HG02763 (cell line): Measurements from ENCODE around the gene FIS1.

Experiments used
- ATAC-seq: cut with Tn5 transposase; IDR thresholded peaks from one replicate; pipeline ENCODE4 v1.9.1; 2021; ENCODE audit warnings: mild to moderate bottlenecking, moderate library complexity; ENCODE audit not compliant: unreplicated experiment

FIS1 gene

DNA sequence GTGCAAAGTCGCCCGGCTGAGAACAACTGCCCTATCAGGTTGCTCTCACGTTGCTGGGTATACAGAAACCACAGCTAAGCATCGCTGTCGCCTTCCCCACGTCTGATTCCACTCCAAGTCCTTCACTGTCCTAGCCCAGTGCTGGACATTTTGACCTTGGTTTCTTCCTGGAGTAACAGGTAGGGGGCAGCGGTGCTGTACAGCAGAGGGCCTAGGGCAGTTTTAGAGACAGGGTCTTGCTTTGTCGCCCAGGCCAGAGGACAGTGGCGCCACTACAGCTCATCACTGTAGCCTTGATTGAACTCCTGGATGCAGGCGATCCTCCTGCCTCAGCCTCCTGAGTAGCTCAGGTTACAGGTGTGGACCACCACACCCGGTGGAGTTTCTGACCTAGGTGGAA lies 9.8 kb downstream of the FIS1 start:
- ATAC-seq, result no peak

DNA sequence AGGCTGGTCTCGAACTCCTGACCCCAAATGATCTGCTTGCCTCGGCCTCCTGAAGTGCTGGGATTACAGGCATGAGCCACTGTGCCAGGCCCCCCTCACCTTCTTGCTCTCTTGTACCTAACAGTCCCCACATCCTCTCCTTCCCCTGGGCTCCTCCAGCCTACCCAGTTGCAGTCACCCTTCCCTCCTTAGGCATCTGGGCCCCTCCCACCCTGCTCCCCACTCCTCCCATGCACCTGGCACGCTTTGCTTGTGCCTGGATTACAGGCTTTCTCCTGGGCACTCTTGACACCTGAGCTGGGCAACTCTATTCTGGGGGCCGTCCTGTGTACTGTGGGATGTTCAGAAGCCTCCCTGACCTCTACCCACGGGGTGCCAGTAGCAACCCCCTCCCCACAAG lies 10.2 kb downstream of the FIS1 start:
- no peak for ATAC-seq

DNA sequence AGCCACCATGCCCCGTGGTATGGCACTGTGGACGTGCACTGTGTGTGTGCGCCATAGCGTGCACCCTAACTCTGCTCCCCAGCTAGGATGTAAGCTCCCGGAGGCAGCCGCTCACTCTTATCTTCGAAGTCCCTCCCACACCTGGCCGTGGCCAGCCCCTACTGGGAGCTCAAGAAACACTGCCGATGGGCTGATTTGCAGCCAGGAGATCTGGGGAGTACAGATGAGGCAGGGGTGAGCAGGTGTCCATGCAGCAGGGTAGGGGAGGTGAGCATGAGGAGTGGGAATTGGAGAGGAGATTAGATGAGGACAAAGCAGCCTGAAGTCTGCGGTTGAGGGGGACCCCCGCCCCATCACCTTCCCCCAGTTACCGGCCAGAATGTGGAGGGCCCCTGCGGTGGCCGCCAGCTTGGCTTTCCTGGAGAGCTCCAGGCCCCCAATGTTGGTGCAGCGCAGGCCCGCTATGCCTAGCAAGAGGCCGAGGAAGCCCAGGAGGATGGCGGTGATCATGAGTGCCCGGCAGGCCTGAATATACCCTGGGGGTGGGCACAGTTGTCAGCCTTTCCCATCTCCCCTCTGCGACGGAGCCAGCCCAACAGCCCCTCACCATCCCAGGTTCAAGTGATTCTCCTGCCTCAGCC lies 10.9 kb downstream of the FIS1 start:
- ATAC-seq, result no peak

DNA sequence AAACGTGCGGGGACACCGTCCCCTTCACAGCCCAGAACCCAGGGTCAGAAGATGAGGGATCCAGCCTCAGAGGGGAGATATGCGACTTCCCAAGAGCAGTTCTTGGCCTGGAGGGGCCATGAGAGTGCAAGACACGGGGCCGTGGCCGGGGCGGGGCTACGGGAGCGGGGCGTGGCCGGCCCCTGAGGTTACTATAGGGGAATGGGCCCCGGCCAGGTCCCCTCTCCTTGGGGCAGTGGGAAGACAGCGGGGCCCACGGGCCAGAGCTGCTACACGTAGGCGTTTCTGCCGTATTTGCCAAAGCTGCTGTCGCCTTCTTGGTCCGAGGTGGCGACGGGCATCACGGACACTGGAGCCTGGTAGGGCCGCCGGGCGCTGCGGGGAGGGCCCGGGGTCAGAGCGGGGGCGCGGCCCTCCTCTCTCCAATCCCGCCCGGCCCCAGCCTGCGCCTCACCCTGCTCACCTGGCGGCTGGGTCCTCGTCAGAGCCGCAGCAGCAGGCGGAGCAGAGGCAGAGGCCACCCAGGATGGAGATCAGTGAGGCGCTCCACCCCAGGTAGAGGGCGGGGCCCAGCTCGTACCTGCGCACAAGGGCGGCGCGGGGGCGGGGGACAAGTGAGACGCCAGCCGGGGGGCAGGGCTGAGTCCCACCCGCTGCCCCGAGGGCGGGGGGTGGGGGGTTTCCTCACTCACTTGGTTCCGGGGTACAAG lies 12.6 kb downstream of the FIS1 start:
- no peak for ATAC-seq

DNA sequence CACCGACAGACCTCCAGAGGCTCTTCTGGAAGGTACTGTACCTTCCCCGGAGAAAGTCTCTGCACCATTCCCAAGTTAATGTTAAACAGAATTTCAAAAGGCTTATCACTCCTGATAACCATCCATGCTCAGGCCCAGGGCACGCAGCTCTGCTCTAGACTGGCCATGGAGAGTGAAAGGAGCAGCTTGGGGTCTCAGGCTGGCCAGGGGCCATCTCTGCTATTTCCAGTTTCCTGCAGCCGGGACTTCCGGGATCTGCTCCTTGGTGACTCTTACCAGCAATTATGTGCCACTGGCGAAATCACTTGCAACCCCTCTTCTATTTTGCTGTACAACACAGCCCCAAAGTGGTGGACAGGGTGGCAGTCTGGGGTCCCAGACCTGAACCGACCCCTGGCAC lies 13.2 kb downstream of the FIS1 start:
- no peak for ATAC-seq

DNA sequence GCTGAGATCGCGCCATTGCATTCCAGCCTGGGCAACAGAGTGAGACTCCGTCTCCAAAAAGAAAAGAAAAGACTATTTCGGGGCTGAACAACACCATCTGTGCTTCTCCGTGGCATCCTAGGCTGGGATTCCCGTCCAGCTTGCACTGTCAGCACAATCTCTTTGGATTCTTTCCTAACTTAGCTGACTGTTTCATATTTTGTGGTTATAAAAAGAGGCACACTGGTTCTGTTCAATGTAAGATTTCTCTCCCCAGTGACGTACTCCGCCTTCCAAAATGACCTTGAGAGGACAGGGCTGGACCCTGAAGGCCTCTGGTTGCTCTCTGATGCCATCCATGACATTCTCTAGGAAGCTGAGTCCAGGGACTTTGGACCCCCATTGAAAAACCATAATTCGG lies 18.2 kb downstream of the FIS1 start:
- ATAC-seq, result no peak

DNA sequence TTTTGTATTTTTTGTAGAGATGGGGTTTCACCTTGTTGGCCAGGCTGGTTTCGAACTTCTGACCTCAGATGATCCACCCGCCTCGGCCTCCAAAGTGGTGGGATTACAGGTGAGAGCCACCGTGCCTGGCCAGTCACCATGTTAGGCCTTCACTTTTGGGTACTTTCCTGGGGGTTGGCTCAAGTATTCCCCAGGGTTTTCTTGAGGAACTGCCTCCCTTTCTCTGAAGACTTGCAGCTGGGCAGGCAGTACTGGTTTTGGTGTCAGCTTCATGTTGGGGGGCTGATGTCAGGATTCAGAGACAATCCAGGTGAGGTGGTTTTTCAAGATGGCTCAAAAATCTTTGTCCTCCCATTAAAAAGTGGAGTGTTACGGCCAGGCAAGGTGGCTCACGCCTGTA lies 19.2 kb downstream of the FIS1 start:
- no peak for ATAC-seq

DNA sequence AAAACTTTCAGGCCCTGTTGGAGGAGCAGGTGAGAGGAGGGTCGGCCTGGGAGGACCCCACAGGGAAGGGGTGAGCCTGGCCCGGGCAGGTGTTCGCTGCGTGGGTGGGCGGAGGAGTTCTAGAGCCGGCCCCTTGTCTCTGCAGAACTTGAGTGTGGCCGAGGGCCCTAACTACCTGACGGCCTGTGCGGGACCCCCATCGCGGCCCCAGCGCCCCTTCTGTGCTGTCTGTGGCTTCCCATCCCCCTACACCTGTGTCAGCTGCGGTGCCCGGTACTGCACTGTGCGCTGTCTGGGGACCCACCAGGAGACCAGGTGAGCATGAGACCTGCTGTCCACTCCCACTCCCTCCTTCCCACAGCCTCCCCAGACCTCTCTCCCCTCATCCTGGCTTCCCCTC lies 21.4 kb downstream of the FIS1 start:
- ATAC-seq, result no peak

DNA sequence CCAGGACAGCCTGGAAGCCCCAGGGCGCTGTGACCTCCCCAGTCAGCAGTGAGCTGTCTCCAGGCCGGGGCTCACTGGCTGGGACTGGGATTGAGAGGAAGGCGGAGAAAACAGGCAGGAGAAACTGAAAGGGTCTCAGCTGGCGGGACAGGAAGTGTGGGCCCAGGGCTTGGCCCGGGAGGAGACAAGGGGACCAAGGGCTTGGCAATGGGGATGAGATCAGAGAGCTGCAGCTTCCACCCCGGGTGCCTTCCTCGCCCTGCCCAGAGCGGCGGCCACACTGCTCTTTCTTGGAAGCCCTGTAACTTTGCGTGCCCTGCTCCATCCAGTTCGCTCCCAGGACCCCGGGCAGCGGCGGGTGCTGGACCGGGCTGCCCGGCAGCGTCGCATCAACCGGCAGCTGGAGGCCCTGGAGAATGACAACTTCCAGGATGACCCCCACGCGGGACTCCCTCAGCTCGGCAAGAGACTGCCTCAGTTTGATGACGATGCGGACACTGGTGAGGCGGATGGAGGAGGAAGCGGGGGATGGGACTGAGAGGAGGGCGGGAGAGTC lies 22.5 kb downstream of the FIS1 start:
- no peak for ATAC-seq

DNA sequence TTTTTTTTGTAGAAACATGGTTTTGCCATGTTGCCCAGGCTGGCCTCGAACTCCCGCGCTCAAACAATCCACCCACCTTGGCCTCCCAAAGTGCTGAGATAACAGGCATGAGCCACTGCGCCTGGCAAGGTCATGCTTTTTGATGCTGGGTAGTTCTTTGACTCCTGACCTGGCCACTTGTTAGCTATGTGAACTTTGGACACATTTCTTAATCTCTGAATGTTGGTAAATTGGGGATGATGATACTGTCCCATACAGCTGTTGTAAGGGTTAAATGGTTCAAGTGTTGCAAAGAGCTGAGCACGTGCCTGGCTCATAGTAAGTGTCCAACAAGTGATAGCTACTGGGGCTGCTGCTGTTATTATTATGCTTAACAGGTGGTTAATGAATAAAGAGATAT lies 24.6 kb downstream of the FIS1 start:
- ATAC-seq, result no peak

DNA sequence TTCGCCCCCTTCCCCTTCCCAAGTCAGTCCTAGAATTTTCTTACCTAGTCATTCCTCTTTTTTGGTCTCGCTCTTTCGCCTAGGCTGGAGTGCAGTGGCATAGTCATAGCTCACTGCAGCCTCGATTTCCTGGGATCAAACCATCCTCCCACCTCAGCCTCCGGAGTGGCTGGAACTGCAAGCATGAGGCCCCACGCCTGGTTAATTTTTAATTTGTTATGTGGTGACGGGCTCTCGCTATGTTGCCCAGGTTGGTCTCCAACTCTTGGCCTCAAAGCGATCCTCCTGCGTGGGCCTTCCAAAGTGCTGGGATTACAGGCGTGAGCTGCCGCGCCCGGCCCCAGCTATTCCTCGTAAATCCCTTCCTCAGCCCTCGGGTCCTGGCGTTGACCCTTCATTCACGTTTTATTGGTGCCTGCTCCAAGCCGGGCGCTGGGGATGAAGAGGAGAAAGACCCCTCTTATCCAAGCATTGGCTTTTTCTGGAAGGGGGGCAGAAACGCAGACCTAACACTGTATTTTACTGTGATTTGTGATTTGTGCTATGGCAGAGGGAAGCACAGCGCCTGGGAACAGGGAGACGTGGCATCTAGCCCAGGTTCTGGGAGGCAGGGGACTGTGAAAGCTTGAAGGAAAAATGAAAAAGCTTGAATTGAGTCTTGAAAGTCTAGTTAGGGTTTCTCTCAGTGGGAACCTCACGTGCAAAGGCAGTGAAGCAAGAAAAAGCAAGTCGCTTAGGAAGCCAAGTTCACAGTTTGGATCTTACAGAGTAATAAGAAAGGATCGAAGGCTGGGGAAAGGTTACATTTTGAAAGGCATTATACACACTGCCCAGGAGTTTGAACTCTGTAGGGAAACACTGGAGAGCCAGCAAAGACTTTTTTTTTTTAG lies 26.4 kb downstream of the FIS1 start:
- ATAC-seq, result no peak

DNA sequence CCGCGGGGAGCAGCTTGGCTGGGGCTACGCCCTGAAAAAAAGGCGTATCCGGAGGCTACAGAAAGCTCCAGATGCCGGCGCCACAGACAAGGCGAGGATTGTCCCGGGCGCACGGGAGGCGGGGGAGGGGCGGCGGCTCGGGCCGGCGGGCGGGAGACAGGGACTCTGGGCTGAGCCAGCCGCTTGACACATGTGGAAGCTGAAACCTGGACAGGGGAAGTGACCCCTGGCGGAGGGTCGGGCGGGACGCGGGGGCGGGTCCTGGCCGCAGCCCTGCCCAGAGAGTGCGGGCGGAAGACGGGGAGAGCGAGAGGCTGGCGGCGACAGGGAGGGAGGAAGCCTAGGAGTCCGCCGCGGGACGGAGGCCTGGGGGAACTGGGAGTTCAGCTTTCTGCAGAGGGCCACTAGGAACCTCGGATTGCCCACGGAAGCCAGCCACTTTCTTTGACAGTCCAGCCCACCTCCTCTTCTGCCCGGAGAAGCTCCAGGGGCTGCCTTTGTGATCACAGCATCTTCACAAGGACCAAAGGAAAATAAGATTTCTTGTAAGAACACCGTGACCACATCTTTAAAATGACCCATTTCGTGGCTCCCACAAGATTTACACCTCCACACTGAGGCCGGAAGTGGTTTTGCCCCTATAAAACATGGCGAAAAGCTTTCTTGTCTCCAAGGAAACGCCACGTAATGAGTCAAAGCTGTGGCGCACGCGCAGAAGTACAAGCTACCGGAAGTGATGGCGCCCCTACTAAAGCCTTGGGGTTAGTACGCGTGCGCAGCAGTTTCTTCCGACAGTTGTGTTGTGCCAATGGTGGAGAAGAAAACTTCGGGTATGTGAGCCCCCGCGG lies 27.3 kb downstream of the FIS1 start, which contains the start of the genes PLOD3 and ZNHIT1:
PLOD3 (minus strand) TSS at position 194 of the 848 bp plus-strand sequence. CDS start 307 bp downstream, outside the sequence.
ZNHIT1 (plus strand) TSS at position 778 of the 848 bp plus-strand sequence; CDS start at position 809, 31 bp downstream.
- peak; percentile 66 for ATAC-seq

DNA sequence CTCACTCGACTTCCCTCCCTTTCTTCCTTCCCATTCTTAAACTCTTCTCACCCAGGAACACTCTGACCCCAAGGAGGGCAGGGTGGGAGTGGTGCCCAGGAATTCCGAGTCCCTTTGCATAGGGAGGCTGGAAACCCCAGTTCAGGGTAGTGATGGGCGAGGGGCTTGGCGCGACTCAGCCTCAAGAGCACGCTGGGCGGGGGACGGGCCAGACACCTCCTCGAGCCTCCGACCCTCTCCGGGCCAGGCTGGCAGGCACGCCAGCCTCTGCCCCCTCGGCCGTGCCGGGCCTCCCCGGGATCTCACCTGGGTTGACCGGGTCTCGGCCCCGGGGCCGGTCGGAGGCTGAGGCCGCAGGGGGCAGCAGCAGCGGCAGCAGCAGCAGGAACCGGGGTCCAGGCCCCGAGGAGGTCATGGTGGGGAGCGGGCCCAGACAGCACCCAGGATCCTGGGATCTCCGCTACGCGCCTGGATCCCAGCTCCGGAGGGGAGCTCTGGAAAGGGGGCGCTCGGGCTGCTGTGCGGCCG lies 28.0 kb downstream of the FIS1 start:
- ATAC-seq, result peak; percentile 10

DNA sequence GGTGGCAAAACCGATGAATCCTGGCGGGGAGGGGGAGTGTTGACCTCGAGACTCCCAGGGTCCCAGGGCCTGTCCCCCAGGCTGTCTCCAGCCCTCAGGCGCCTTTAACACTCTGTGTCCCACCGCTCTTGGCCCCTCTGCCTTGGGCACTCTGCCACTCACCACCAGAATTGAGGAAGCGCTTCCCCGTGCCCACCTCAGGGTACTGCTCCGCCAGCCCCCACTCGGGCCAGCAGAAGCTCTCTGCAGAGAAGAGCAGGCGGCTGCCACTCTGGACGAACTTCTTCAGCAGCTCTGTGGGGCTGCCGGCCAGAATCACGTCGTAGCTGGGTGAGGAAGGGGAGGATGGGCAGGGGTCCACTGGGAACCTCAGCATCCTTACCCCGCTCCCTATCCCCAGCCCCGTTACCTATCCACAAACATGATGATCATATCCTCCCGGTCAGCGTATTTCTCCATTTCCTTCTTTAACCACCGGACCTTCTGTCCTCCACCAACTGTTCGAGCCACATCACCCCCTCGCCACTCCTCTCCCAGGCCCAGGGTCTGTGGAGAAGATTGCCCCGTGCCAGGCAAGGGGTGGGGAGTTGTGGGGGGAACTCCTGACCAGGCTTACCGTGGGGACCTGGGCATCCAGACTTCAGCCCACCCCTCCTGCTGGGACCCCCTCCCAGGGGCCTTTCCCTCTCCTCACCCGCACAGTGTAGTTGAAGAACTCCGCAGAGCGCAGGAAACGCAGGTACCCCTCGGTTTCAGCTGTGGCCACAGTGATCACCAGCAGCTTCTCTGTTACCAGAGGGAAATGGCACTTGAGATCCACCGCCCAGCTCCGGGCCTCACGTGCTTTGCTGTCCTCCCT lies 28.7 kb downstream of the FIS1 start:
- ATAC-seq, result no peak

DNA sequence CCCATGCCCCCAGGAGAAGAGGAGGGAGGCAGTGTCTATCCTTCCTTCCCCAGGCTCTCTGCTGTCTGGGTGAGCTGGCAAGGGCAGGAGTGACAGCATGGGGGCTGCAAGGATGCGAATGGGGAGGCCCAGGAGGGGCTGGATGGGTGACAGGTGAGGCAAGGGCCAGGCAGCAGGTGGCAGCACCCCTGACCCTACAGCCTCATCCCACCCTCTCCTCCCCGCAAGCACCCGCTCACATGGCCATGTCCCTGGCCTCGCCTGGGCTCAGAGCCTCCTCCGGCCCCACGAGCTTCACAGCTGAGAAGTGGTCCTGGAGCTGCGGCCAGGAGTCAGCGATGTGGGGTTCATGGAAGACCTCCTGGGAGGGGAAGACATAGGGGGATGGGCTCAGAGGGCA lies 32.9 kb downstream of the FIS1 start:
- ATAC-seq, result no peak

DNA sequence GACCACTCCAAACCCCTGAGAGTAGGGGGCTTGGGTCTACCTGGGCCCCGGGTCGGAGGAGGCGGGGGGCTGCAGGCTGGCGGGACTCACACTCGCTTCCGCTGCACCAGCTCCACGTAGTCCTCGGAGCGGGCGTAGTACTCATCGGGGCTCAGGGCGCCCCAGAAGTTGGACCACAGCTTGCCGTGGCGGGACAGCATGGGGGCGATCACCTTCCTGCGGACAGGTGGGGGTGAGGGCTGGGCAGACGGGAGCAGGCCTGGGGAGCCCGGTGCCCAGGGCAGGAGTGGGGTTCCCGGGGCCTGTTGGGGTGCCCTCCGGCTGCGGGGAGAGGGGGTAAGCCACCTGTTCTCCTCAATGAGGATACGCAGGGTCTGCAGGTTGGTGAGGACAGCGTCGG lies 33.4 kb downstream of the FIS1 start:
- no peak for ATAC-seq

DNA sequence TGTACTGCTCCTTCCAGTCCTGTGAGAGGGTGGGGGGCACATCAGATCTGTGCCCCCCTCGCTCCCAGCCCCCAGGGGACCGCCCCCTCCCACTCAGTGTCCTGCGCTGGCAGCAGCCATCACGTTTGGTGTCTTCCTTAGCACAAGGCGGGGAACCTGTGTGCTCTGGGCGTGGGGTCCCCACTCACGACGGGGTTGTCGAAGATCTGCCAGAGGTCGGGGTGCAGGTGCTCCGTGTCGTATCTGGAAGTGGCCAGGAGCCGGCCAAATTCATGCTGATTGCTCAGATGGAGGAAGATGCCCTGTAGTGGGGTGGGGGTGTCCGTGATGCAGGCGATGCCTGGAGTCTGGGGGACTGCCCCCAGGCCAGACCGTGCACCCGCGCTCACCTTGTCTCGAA lies 34.7 kb downstream of the FIS1 start:
- ATAC-seq, result no peak

DNA sequence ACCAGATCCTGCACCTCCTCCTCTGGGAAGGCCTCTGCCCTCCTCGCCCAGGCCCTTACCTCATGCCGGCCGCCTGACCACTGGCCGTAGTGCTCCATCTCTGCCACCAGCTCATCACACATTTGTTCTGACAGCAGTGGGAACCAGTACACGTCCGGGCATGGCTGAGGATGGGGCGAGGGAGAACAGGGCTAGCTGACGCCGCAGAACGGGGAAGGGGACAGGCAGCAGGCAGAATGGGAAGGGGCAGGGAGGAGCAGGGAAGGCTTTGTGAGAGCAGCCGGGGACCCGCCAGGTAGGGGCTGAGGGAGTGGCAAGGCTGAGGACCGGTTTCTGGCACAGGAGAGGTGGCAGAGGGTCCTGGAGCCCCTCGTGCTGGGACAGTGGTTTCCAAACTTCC lies 36.1 kb downstream of the FIS1 start:
- ATAC-seq, result no peak

DNA sequence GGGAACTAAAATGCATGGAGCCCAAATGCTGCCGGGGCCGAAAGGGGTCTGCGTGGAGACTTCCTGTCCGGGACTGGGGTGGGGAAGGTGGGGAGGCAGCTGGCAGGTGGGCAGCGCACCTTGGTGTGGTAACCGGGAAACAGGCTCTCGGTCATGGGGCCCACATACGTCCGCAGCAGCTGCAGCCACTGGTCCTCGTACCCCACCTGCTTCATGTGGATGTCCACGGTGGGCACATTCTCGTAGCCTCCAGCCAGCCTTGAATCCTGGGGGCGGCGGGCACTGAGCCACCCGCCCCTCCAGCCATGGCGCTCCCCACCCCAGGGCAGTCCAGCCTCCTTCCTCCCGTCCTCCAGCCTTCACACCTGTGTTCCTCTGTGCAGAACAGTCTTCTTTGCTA lies 37.4 kb downstream of the FIS1 start:
- ATAC-seq, result no peak
